Activated CD8-positive, alpha-beta memory T cell treated with anti-CD3 and anti-CD28 coated beads, Interleukin-2, amount 10 ng/mL, durations not matched to agents 7 days and 5 days (primary cell): ENCODE data around the gene CARD9. TPM values are rescaled to one million over a fixed set of nuclear protein-coding genes. Genes with fewer than 3 reads are reported as not detected.

ENCODE experiments used
- ATAC-seq: fragments of 150-1000 bp; cut with Tn5 transposase; one replicate; pipeline ENCODE4 v1.10.0; 2021; ENCODE audit warnings: moderate library complexity
- CTCF ChIA-PET: fragments of 350-600 bp; sonication (Branson Sonifier 250); formaldehyde crosslinking; loops from one replicate; lab custom pipeline; 2021; ENCODE audit warnings: antibody characterized with exemption; lab: Charles Lee
- DNase-seq: peaks from one replicate; pipeline ENCODE4 v3.0.0-alpha.2; 2020
- H3K27ac Mint-ChIP-seq: one replicate; pipeline ENCODE4 v1.8.0; 2021; ENCODE audit warnings: mild to moderate bottlenecking, mixed read lengths
- H3K27me3 Mint-ChIP-seq: one replicate; pipeline ENCODE4 v1.8.0; 2021; ENCODE audit warnings: mixed read lengths
- H3K36me3 Mint-ChIP-seq: one replicate; pipeline ENCODE4 v1.8.0; 2021; ENCODE audit warnings: mild to moderate bottlenecking, mixed read lengths
- H3K4me1 Mint-ChIP-seq: one replicate; pipeline ENCODE4 v1.8.0; 2021; ENCODE audit warnings: mixed read lengths
- H3K4me3 Mint-ChIP-seq: one replicate; pipeline ENCODE4 v1.8.0; 2021; ENCODE audit warnings: mild to moderate bottlenecking, moderate library complexity, mixed read lengths
- H3K9me3 Mint-ChIP-seq: one replicate; pipeline ENCODE4 v1.8.0; 2022; ENCODE audit warnings: low read depth, mixed read lengths
- total RNA-seq, 2 experiments: library from RNA; stranded (reverse); gene quantifications; one replicate each; pipeline ENCODE4 v1.2.3, GENCODE V29; 2021

CARD9 gene
- total RNA-seq, 2 experiments from 2014 or later: 0.50 to 3.1 TPM

GRCh38 chr9:136318111-136318775 lies 55.2 kb downstream of the CARD9 start:
- H3K27me3 Mint-ChIP-seq: peaks cover 10% of the 10 kb centered on the region
- H3K9me3 Mint-ChIP-seq: peaks cover 16% of the 10 kb centered on the region
- DNase-seq (no peak), ATAC-seq (no peak)
- no peak overlapping the region for H3K4me3 Mint-ChIP-seq
- CTCF ChIA-PET: no interaction called here
- peaks cover 8% of the 10 kb centered on the region for H3K36me3 Mint-ChIP-seq
- peaks cover 7% of the 10 kb centered on the region for H3K4me1 Mint-ChIP-seq
- H3K27ac Mint-ChIP-seq: no peak overlapping the region

DNA sequence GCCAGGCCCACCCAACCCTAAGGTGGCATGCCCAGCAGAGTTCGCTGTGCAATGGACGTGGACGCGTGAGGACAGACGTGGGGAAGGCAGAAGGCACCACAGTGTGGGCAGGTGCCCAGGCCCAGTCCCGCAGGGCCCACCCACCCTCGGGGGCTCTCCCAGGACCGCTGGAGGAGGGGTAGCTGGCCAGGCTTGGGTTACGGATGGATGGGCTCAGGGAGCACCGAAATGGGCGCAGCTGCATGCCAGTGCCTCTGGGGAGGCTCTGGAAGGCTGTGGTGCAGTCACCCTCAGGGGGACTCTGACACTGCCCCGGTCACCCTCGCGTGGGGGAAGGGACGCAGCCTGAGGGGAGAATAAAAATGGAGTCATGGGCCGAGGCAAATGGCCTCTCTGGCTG lies 55.8 kb downstream of the CARD9 start:
- no peak for DNase-seq
- no peak for ATAC-seq

GRCh38 chr9:136316896-136317676 lies 56.4 kb downstream of the CARD9 start:
- peaks cover 7% of the 10 kb centered on the region for H3K4me1 Mint-ChIP-seq
- H3K4me3 Mint-ChIP-seq: no peak overlapping the region
- DNase-seq: no peak
- ATAC-seq: no peak
- H3K9me3 Mint-ChIP-seq: peaks cover 16% of the 10 kb centered on the region
- peaks cover 6% of the 10 kb centered on the region for H3K27me3 Mint-ChIP-seq
- H3K27ac Mint-ChIP-seq: no peak overlapping the region
- peaks cover 8% of the 10 kb centered on the region for H3K36me3 Mint-ChIP-seq
- CTCF ChIA-PET: no interaction called here

More for the DNA sequence above, 55.8 kb downstream of the CARD9 start:
- Mint-ChIP-seq H3K27ac (no peak overlapping the region), H3K27me3 (peaks cover 10% of the 10 kb centered on the region), H3K9me3 (peaks cover 16% of the 10 kb centered on the region), H3K4me1 (peaks cover 7% of the 10 kb centered on the region), H3K4me3 (no peak overlapping the region), H3K36me3 (peaks cover 8% of the 10 kb centered on the region)
- CTCF ChIA-PET: no interaction called here

- peaks cover 16% of the 10 kb centered on the region for H3K9me3 Mint-ChIP-seq
- H3K27ac Mint-ChIP-seq: peak overlapping the region; percentile 61
- CTCF ChIA-PET: no interaction called here
- ATAC-seq: peak; percentile 31
- no peak overlapping the region for H3K4me3 Mint-ChIP-seq
- H3K4me1 Mint-ChIP-seq: peaks cover 7% of the 10 kb centered on the region
- peak; percentile 44 for DNase-seq
- peaks cover 5% of the 10 kb centered on the region for H3K27me3 Mint-ChIP-seq
- H3K36me3 Mint-ChIP-seq: peaks cover 8% of the 10 kb centered on the region
These were observed 57.2 kb downstream of the CARD9 start for GRCh38 chr9:136316271-136316751.

DNA sequence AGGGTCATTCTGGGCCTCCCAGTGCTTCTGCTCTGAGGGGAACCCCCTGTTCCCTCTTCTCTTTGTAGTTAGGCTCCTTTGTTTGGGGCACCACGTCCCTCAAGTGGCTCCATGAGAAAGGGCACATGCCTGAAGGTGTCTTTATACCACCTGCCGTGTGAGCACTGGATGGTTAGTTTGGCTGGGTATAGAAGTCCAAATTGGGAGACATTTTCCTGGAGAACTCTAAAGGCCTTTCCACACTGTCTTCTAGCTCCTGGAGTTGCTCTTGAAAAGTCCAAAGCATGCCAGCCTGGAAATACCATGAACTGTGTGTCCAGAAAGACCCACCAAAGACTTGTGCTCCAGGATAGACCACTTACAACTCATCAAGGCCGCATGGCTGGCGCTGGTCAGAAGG lies 58.5 kb downstream of the CARD9 start:
- DNase-seq (no peak), ATAC-seq (no peak)
- CTCF ChIA-PET: interaction anchor here (1.4 kb wide), 1 partner anchor 48 kb away, joined by 3 read pairs; the partner anchor contains the start of gene DNLZ
- Mint-ChIP-seq H3K36me3 (peaks cover 8% of the 10 kb centered on the region), H3K9me3 (peaks cover 16% of the 10 kb centered on the region), H3K27me3 (no peaks in the 10 kb centered on the region), H3K4me3 (no peak overlapping the region), H3K4me1 (peaks cover 7% of the 10 kb centered on the region), H3K27ac (no peak overlapping the region)

DNA sequence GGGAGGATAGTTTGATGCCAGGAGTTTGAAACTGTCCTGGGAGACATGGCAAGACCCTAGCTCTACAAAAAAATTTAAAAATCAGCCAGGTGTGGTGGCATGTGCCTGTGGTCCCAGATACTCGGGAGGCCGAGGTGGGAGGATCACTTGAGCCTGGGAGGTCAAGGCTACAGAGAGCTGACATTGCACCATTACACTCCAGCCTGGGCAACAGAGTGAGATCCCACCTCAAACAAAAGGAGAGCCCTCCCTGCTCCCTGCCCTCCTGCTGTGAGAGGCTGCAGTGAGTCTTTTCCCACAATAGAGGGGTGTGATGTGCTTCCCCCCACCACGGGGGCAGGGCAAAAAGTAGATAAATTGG lies 59.4 kb downstream of the CARD9 start:
- Mint-ChIP-seq H3K36me3 (peaks cover 8% of the 10 kb centered on the region), H3K27ac (no peak overlapping the region), H3K9me3 (peaks cover 16% of the 10 kb centered on the region), H3K4me3 (no peak overlapping the region), H3K27me3 (no peaks in the 10 kb centered on the region), H3K4me1 (peaks cover 7% of the 10 kb centered on the region)
- no peak for DNase-seq
- ATAC-seq: no peak
- CTCF ChIA-PET: interaction anchor here (1.4 kb wide), 1 partner anchor 49 kb away, joined by 3 read pairs; the partner anchor contains the start of gene DNLZ

Other genes with a start within 250 kb of the CARD9 start
- gene LHX3, start 168.5 kb downstream of the CARD9 start, total RNA-seq: not detected
- 10 to 100 TPM; 11.2 to 13.6 TPM for gene QSOX2, start 127.9 kb downstream of the CARD9 start, total RNA-seq
- gene CCDC187, start 69.6 kb downstream of the CARD9 start, total RNA-seq: not detected
- gene GPSM1, start 46.1 kb downstream of the CARD9 start, total RNA-seq: 1 to 10 TPM; 4.5 to 6.7 TPM
- 10 to 100 TPM; 22.4 to 23.7 TPM for gene DNLZ, start 9.9 kb downstream of the CARD9 start, total RNA-seq
- gene SNAPC4, start 26.5 kb upstream of the CARD9 start, total RNA-seq: 10 to 100 TPM; 12.4 to 17.0 TPM
- gene ENTR1, start 36.9 kb upstream of the CARD9 start, total RNA-seq: 10 to 100 TPM; 47.4 to 54.2 TPM
- gene PMPCA, start 37.0 kb upstream of the CARD9 start, total RNA-seq: 10 to 100 TPM; 64.0 to 76.5 TPM
- 10 to 100 TPM; 20.0 to 21.4 TPM for gene INPP5E, start 66.2 kb upstream of the CARD9 start, total RNA-seq
- 10 to 100 TPM; 88.0 to 96.7 TPM for gene SEC16A, start 109.4 kb upstream of the CARD9 start, total RNA-seq
- gene NOTCH1, start 172.4 kb upstream of the CARD9 start, total RNA-seq: 10 to 100 TPM; 67.3 to 73.5 TPM